Amniotic epithelial cell (primary cell): ENCODE data around the gene FBXO27.
"Not testable (repeated sequence)": the region's sequence is repeated elsewhere in the genome, so short reads cannot be mapped to it uniquely, and the experiment has no call there.

Experiments used
- DNase-seq: peaks from one replicate; pipeline ENCODE4 v3.0.0-alpha.2; 2010; ENCODE audit warnings: low read depth

Gene FBXO27, protein sequence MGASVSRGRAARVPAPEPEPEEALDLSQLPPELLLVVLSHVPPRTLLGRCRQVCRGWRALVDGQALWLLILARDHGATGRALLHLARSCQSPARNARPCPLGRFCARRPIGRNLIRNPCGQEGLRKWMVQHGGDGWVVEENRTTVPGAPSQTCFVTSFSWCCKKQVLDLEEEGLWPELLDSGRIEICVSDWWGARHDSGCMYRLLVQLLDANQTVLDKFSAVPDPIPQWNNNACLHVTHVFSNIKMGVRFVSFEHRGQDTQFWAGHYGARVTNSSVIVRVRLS

DNA sequence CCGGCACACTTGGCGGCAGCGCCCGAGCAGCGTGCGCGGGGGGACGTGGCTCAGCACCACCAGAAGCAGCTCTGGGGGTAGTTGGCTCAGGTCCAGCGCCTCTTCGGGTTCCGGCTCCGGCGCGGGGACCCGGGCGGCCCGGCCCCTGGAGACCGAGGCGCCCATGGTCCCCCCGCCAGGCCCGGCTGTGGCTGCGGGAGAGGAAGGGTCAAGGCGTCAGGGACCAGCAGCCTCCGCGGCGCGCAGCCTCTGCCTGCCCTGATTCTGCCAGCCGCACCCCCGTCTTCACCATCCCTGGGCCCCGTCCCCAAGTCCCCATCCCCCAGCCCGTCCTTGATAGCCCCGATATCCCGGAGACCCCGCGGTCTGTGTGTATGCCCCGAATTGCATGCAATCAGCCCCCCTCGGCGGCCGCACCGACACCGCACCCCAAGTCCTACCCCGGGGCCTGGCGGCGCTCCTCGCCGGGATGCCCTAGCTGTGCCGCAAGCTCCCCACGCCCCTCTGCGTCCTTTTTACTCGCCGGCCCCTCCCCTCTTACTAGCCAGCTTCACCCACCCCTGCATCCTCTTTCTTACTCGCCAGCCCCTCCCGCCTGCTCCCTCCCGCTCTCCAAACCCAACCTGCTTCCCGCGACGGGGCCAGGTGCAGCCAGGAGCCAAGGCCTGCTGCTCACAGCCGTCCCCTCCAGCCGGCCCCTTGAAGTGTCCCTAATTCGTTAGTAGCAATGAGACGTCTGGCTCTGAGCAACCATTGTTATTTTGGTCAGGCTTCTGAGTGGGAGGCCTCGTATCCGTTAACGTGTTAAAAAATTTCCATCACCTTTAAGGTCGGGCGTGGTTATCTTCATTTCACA, at the start of gene FBXO27:
Gene FBXO27 (minus strand): TSS at position 487 of the 856 bp plus-strand sequence. CDS start 322 bp downstream, at position 165.
- no peak for DNase-seq

DNA sequence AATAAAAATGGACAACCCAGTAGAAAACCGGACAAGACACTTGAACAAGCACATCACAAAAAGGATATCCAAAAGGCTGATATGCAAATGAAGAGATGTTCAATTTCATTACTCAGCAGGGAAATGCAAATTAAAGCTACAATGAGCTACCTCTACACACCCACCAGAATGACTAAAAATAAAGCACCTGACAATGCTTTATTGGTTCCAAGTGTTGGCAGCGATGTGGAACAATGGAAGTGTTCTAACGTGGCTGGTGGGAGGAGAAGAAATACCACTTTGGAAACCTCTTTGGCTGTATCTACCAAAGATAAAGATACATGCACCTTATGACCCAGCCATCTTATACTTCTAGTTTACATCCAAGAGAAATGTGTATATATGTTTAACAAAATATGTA, 48.1 kb upstream of the FBXO27 start:
- no peak for DNase-seq

DNA sequence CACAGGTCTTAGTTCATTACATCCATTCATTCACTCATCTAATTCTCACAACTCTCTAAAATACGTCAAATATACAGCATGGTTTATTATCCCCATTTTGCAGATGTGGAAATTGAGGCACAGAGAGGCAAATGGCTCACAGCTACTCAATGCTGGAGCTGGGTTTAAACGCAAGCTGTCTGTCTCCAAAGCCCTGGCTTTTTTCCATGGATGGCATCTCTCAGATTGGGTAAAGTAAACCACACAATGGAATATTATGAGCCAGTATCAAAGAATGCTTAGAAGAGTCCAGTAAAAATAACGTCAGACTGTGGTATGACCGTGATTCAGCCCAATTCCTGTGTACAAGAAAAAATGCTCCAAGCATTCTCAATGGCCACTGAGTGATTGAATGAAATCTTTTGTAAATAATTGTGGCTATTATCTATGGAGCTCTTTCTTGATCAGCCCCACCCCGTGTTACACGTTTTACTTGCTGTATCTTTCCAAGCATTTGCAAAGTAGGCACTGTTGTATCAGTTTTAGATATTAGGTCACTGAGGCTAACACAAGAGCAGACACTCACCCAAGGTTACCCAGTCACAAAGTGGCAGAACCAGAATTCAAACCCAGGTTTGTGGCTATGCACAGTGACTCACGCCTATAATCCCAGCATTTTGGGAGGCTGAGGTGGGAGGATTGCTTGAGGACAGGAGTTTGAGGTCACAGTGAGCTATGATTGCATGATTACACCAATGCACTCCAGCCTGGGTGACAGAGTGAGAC, 46.3 kb upstream of the FBXO27 start:
- peak; percentile 98 for DNase-seq

DNA sequence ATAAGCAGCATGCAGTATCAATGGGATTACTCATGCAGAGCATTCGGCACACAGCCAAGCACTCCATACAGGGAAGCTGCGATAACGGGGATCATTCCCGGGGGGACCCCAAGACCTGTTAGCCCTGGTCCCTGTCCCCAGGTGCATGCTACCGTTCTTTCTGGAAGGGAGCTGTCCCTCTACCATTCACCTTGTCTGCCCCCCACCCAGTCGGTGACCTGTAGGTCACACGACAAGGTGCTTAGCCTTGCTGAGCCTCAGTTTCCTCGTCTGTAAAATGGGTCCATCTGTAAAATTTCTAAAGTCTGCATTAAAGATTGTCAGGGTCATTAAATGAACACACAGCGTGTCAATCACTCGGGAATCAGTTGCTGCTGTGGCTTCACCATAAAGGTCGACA, 45.0 kb upstream of the FBXO27 start:
- DNase-seq: no peak

DNA sequence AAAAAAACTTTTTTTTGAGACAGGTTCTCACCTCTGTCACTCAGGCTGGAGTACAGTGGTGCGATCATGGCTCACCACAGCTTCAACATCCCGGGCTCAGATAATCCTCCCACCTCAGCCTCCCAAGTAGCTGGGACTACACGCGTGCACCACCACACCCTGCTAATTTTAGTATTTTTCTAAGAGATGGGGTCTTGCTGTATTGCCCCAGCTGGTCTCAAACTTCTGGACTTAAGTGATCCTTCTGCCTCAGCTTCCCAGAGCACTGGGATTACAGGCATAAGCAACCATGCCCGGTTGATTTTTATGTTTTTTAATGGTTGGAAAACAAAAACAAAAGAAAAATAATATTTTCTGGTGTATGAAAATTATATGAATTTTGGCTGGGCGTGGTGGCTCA, 42.6 kb upstream of the FBXO27 start:
- DNase-seq: no peak

DNA sequence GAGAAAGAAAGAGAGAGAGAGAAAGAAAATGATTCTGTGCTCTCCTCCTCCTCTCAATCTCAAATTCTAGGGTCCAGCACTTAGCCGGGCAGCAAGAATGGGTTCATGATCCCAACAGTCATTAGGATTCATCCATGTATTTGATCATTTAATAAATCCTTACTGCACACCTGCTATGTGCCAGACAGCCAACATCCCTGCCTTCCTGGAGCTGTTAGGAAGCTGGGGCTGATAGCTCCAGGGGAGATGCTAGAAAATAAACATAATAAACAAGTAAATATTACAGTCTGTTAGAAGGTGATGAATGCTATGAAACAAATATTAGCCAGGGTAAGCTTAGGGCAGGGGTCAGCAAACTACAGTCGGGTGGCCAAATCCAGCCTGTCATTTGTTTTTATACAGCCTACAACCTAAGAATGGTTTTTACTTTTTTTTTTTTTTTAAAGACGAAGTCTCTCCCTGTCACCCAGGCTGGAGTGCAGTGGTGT, 41.9 kb upstream of the FBXO27 start:
- DNase-seq: no peak

DNA sequence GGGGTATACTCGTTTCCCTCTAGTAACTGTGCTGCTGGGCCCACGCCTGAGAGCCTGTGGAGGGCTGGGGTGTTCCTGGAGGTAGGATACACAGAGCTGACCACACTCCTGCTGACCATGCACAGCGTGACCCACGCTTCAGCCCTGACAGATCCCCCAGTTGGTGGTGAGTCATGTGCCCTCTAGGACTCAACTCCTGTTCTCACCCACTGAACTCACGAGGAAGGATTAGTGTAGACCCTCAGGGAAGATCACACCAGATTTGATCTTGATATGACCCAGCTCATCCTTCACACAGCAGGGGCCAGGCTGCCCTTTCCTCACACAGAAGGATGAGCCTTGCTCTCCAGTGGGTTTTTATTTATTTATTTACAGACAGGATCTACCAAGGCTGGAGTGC, 38.5 kb upstream of the FBXO27 start:
- peak; percentile 68 for DNase-seq

DNA sequence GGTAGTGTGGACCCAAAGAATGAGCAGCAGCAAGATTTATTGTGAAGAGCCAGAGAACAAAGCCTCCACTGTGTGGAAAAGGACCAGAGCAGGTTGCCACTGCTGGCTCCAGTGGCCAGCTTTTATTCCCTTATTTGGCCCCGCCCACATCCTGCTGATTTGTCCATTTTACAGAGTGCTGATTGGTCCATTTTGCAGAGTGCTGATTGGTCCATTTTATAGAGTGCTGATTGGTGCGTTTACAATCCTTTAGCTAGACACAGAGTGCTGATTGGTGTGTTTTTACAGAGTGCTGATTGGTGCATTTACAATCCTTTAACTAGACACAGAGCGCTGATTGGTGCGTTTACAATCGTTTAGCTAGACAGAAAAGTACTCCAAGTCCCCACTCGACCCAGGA, 35.9 kb upstream of the FBXO27 start:
- DNase-seq: not testable (repeated sequence)

DNA sequence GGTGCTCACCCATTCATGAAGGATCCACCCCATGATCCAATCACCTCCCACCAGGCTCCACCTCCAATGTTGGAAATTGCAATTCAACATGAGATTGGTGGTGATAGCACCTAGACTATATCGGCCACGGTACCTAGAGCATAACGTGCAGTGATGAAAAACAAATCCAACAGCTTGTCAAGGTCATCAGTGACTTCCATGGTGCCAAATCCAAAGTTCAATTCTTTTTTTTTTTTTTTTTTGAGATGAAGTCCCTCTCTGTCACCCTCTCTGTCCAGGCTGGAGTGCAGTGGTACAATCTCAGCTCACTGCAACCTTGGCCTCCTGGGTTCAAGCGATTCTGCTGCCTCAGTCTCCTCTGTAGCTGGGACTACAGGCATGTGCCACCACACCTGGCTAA, 34.8 kb upstream of the FBXO27 start:
- no peak for DNase-seq

DNA sequence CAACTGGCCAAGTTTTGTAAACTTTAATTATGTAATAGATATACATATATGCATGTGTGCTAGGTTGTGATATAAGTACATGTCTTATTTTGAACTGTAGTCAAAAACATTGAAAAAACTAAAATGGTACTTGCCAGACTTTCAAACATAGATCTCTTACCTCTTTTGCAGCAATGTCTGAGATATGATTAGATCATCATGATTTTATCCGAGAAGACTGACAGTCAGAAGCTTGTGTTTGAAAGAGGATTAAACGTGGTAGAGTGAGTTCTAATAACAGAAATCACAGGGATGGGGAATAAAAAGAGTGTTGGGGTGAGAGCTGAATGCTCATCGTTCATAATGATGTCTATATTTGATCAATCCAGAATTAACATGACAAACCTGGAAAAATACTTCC, 33.6 kb upstream of the FBXO27 start:
- DNase-seq: no peak

DNA sequence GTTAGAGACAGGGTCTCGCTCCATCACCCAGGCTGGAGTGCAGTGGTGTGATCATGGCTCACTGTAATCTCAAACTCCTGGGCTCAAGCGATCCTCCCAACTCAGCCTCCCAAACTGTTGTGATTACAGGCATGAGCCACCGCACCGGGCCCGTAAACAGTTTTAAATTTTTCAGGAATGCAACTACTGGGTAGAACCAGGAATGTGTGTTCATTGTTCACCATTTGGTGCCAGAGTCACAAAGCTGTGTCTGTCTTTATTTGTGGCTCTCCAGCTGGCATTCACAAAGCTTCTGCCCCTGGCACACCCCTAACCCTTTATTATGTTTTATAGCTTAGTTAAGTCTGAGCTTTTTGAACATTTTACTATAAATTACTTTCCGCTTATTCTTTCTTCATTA, 32.1 kb upstream of the FBXO27 start:
- no peak for DNase-seq

DNA sequence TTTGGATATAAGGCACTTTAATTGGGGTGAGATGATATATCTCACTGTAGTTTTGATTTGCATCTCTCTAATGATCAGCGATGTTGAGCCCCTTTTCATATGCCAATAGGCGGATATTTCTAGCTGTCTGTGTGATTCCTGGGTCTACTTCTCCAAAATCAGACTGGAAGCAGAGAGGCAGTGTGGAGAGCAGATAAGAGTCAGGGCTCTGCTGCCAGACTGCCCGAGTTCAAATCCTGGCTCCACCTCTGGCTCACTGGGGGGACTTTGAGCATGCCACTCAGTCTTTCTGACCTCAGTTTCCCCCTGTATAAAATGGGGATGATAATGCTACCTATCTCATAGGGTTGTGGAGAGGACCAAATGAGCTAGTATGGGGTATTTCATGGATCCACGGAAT, 27.8 kb upstream of the FBXO27 start:
- no peak for DNase-seq

DNA sequence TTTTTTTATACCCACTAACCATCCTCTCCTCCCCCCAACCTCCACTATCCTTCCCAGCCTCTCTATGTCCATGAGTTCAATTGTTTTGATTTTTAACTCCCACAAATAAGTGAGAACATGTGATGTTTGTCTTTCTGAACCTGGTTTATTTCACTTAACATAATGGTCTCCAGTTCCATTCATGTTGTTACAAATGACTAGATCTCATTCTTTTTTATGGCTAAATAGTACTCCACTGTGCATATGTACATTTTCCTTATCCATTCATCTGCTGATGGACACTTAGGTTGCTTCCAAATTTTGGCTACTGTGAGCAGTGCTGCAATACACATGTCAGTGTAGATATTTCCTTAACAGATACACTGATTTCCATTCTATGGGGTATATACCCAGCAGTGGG, 27.0 kb upstream of the FBXO27 start:
- no peak for DNase-seq

DNA sequence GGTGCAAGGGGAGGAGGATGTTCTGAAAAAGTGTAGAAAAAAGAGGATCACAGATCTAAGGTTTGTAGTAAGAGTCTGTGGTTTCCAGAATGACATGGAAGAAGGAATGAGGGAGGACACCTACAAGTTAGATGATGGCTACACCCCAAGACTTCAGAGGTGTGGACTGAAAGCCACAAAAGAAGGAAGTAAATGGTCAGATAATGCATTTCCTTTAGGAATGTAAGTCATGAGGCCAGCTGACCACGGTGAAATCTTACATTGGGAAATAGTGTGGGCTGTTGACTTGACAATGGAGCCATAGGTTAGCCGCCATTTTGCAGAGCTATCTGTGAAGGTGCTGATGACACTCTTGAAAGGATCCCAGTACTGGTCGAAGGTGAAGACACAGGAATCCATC, 25.3 kb upstream of the FBXO27 start:
- DNase-seq: peak; percentile 70

DNA sequence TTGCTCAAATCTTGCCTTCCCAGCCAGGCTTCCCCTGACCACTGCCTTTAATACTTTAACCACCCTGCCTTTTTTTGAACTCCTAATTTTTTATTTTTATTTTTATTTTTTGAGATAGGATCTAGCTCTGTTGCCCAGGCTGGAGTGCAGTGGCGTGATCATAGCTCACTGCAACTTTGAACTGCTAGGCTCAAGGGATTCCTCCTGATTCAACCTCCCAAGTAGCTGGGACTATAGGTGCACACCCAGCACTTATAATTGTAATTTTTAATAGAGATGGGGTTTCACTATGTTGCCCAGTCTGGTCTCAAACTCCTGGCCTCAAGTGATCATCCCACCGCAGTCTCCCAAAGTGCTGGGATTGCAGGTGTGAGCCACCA, 21.7 kb upstream of the FBXO27 start:
- DNase-seq: no peak

DNA sequence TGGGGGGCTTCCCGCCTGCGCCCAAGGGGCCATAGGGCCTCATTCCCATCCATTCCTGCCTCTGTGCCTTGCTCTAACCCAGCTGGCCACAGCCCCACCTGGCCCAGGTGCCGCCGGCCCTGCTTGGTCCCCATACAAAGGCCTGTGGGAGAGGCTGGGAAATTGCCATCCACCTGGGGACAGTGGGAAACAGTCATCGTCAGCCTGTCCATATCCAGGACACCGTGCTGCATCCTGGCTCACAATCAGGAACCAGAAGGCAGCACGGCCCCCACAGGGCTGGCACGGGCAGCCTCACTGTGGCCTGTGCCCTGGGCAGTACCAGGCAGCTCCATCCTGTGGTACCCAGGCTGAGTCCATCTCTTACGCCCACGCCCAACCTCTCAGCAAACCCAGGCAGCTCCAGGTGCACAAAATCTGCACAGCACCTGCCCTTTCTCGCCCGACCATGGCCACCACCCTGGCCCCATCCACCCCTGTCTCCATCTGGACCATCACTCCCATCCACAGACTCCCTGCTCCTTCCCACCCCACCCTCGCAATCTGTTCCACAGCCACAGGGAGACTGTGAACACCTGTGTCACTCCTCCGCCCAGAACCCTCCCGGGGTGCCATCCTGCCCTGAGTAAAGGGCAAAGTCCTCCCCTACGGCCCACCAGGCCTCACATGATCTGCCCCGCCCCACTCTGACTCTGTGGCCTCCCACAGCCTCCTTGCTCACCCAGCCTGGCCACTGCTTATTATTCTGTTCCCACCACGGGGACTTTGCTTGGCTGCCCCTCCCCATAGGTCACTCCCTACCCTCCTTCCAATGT, 21.1 kb upstream of the FBXO27 start:
- DNase-seq: no peak

DNA sequence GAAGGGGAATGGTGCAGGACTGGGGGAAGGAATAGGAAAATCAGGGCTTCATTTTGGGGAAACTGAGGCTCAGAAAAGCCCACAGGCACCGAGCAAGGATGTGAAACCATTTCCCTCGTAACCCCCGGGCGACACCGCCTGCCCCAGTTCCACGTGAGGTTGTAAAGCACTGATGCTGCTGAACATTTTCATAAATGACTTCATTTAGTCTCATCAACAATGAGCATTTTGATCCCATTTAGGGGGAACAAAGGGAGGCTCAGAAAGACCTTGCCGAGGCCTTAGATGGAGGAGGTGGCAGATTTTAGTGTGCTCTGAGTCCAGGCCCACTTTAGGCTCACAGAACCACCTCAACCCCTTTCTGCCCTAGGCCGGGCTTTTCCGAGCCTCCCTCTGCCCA, 20.5 kb upstream of the FBXO27 start:
- no peak for DNase-seq

DNA sequence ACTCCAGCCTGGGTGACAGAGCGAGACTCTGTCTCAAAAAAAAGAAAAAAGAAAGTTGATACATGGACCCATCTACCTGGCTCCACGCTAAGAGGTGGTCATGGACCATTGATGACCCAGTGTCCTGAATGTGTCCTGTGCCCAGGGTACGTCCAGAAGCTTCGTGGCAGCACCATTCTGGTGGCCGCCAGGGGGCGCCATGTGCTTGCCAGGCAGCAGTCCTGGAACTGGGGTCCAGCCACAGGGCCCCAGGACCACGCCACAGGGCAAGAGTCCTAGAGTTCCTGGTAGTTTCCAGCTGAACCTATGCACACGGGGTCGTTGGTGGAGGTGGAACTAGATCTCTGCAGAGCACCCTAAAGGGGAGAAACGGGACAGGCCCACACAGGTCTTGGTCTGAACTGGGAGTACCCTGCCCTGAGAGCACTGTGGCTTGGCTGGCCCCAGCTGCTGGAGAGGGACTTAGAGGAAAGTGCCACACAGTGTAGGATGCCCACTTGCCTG, 19.9 kb upstream of the FBXO27 start:
- DNase-seq: peak; percentile 43

DNA sequence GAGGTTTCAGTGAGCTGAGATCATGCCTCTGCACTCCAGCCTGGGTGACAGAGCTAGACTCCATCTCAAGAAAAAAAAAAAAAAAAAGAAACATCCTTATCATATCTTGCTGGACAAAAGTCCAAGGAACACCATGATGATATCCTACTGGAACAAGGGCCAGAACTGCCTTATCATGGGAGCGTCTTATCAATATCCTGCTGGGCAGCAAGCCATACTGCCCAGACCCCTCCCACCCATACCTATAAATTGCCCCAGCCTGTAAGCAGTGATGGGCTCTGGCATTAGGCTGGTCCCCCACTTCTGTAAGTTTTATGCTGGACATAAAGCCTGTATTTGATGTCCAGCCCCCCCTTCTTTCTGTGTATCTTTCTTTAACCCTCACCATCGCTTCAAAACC, 14.7 kb upstream of the FBXO27 start:
- DNase-seq: no peak

DNA sequence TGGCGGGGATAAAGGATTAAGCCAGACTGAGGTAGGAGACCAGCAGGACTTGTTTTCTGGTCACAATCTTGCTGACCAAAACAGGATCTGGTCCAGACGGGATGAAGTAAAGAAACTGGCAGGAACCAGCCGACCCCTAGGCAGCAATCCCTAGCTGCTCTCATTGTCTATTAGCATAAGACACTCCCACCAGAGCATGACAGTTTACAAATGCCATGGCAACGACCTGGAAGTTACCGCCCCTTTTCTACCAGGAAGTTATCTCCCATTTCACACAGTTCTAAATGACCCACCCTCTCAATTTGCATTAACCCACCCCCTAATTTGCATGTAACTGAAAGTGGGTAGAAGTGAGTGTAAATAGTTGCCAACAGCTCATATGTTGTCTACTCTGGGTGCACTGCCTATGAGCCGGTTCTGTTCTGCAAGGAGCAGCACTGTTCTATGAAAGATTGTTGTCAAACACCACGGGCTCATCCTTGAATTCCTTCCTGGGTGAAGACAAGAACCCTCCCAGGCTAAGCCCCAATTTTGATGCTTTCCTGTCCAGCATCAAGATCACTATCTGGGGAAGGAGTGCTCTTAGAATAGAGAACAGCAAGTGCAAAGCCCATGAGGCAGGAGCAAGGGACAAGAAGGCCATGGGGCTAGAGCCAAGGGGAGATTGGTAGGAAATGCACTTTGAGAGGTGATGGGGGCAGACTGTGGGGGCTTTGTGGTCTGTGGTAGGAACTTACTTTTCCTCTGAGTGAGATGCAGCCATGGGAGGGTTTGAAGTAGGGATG, 13.9 kb upstream of the FBXO27 start:
- DNase-seq: peak; percentile 41

DNA sequence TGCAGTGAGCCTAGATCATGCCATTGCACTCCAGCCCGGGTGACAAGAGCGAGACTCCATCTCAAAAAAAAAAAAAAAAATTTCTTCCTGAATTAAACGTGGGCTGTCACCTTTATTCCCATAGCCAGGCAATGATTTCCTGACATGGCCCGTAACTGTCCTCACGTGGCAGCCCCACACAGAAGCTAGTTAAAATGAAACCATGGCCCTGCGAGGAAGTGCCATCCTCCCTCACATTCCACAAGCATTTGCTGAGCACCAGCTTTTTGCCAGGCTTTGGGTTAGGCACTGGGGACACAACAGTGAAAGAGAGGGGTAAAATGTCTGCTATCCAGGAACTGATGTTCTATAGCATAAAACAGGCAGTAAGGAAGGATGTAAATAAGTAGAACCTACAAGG, 13.2 kb upstream of the FBXO27 start:
- no peak for DNase-seq
